ENCODE data around the gene ZNF83. TPM values are rescaled to one million over a fixed set of nuclear protein-coding genes. Genes with fewer than 3 reads are reported as not detected.

ZNF83 gene
- total RNA-seq, 4 donors from 2014 or later: 2.8 to 8.0 (median 4.0) TPM

DNA sequence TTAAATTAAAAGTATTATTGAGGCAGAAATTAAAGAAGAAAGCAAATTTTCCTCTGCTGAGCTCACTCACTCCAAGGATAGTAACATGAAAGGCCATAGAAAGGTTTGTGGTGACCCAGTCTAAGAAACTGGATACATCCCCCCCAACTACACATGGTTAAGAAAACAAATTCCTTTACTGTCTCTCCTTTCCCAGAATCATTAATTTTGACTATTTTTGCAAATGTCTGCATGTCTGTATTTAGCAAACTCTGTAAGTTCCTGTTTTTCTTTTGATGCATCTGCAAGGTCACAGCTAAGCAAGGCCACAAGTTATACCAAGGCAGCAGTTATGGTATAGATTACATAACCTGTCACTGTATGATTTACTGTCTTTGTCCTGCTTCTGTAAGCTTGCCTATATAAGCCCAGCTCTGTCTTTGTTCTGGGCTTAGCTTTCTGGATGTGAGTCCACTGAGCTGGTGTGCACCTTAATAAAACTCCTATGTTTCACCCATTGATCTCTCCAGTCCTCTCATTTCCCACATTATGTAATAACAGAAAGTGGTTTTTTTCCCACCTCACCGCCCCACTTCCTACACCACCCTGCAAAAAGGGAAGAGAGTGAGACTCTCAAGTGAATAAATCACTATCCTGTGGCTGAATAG lies 8.5 kb upstream of the ZNF83 start:
- Histone ChIP-seq H3K4me3 (no peak overlapping the region), H3K36me3 (no peaks in the 10 kb centered on the region), H3K27me3 (no peaks in the 10 kb centered on the region), H3K4me1 (no peaks in the 10 kb centered on the region), H3K27ac (no peak overlapping the region), H3K9me3 (no peaks in the 10 kb centered on the region)
- TF ChIP-seq POLR2A (IDR thresholded peaks at IDR 0.05): no peak
- TF ChIP-seq, protein P1, sequence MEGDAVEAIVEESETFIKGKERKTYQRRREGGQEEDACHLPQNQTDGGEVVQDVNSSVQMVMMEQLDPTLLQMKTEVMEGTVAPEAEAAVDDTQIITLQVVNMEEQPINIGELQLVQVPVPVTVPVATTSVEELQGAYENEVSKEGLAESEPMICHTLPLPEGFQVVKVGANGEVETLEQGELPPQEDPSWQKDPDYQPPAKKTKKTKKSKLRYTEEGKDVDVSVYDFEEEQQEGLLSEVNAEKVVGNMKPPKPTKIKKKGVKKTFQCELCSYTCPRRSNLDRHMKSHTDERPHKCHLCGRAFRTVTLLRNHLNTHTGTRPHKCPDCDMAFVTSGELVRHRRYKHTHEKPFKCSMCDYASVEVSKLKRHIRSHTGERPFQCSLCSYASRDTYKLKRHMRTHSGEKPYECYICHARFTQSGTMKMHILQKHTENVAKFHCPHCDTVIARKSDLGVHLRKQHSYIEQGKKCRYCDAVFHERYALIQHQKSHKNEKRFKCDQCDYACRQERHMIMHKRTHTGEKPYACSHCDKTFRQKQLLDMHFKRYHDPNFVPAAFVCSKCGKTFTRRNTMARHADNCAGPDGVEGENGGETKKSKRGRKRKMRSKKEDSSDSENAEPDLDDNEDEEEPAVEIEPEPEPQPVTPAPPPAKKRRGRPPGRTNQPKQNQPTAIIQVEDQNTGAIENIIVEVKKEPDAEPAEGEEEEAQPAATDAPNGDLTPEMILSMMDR (IDR thresholded peaks at IDR 0.05 in 4 of 5, conservative IDR thresholded peaks at IDR 0.05 in 1 of 5): no peak
- DNase-seq: no peak
- in situ Hi-C loops (cut with MboI; ENCODE audit: low sequenced_read_pairs in 4 of 4) (no loop called here), intact Hi-C loops (cut with DNase I; ENCODE audit: low total_unique reads) (no loop called here)
- no peak for ATAC-seq

DNA sequence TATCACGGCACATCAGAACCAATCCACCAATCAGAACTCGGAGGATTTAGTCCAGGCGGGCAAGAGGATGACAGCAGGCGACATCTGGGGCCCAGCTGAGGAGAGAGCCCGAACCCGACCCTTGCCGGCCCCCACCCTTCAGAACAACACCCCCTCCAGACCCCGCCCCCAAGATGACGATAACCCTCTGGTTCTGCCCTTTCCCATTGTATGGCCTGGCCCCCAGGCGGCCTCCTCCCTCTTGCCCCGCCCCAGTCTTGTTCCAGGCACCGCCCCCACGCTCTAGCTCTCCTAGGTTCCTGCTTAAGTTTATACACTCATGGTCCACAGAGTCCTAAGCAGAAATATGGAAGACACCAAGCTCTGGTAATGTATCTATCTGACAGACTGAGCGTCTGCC lies 2.8 kb upstream of the ZNF83 start:
- Histone ChIP-seq H3K4me3 (no peak overlapping the region), H3K4me1 (peaks cover 0 to 11% of the 10 kb centered on the region in 2 donors), H3K27me3 (peaks cover 0 to 6% (median 4%) of the 10 kb centered on the region in 3 donors), H3K9me3 (no peaks in the 10 kb centered on the region), H3K27ac (no peak overlapping the region), H3K36me3 (no peaks in the 10 kb centered on the region)
- in situ Hi-C loops (cut with MboI; ENCODE audit: low sequenced_read_pairs in 4 of 4) (no loop called here), intact Hi-C loops (cut with DNase I; ENCODE audit: low total_unique reads) (no loop called here)
- ATAC-seq: no peak
- no peak for DNase-seq
- TF ChIP-seq POLR2A (IDR thresholded peaks at IDR 0.05): no peak
- TF ChIP-seq, protein P1 (IDR thresholded peaks at IDR 0.05 in 4 of 5, conservative IDR thresholded peaks at IDR 0.05 in 1 of 5): no peak

DNA sequence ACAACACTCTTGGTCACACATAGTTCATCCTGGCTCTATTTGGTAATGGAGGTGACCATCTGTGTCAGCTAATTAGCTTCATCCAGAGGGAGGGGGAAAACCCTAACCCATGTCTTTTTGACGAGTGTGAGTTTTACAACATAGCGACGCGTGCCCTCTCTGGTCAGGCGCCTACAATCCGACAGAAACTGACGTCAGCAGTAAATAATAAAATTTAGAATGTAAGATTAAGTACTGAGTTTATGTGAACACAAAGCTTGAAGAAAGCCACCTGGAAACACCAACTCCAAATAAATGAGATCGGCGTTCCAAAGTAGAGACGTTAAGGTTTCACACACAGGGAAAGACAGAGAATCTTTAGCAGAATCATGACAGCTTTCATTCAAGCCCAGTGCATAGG lies 1.8 kb upstream of the ZNF83 start:
- Histone ChIP-seq H3K4me1 (peaks cover 0 to 11% of the 10 kb centered on the region in 2 donors), H3K4me3 (no peak overlapping the region), H3K9me3 (no peaks in the 10 kb centered on the region), H3K36me3 (no peaks in the 10 kb centered on the region), H3K27me3 (peaks cover 0 to 6% (median 4%) of the 10 kb centered on the region in 3 donors), H3K27ac (no peak overlapping the region)
- in situ Hi-C loops (cut with MboI; ENCODE audit: low sequenced_read_pairs in 4 of 4): no loop called here
- TF ChIP-seq POLR2A (IDR thresholded peaks at IDR 0.05): no peak
- TF ChIP-seq, protein P1 (IDR thresholded peaks at IDR 0.05 in 4 of 5, conservative IDR thresholded peaks at IDR 0.05 in 1 of 5): no peak
- DNase-seq: no peak
- intact Hi-C loops (cut with DNase I; ENCODE audit: low total_unique reads): loop anchor here (2.0 kb wide), 2 partner anchors 39 to 51 kb away; no protein-coding TSS in a partner anchor
- no peak for ATAC-seq

DNA sequence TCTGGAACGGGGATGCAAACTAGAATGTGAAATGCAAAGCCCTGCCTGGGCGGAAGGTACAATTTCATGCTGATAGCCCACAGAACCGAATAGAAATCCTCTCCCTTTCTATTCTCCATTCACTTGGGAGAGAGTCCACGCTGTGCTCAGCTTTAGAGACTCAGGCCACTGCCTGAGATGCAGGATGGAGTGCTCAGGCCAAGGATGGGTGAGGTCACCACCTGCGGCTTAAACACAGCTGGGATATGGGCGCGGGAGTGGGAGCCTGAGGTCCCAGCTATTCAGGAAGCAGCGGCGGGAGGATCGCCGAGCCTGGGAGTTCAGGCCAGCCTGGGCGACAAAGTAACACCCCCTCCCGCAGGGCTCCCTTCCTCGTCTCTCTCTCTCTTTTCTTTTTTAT lies 446 bp upstream of the ZNF83 start:
- no peak for DNase-seq
- H3K9me3 ChIP-seq: no peaks in the 10 kb centered on the region
- TF ChIP-seq POLR2A (IDR thresholded peaks at IDR 0.05): no peak
- TF ChIP-seq, protein P1 (IDR thresholded peaks at IDR 0.05 in 4 of 5, conservative IDR thresholded peaks at IDR 0.05 in 1 of 5): no peak
- peaks cover 0 to 6% (median 4%) of the 10 kb centered on the region in 3 donors for H3K27me3 ChIP-seq
- H3K4me3 ChIP-seq: peak overlapping the region; percentile 62 to 74 (median 72)
- intact Hi-C loops (cut with DNase I; ENCODE audit: low total_unique reads) (loop anchor here (2.0 kb wide), 2 partner anchors 38 to 52 kb away; no protein-coding TSS in a partner anchor), in situ Hi-C loops (cut with MboI; ENCODE audit: low sequenced_read_pairs in 4 of 4) (no loop called here)
- peak overlapping the region in 3 of 4 donors; percentile 7 to 66 (median 49) for H3K27ac ChIP-seq
- no peak for ATAC-seq
- H3K4me1 ChIP-seq: peaks cover 0 to 11% of the 10 kb centered on the region in 2 donors
- H3K36me3 ChIP-seq: no peaks in the 10 kb centered on the region

Data from gastrocnemius medialis (tissue), 4 donors.